ENCODE data around the gene REPIN1.

DNA sequence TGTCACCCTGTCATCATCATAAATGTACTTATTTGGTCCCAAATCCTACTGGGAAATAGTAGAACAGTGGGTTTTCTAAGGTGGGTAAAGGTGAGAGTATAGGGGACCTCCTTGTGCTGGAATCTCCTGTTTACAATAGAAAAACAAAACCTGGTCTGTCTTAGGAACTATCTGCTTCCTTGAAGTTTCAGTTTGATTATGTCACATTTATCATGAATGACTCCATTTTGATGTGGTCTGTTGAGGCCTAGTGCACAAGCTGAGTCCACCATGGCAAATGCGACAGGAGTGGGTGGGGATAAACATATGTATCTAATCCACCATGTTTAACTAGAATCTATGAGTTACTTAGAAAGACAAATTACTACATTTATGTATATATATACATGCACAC is 13.0 kb upstream of the REPIN1 start:
- TF ChIP-seq, protein P1, sequence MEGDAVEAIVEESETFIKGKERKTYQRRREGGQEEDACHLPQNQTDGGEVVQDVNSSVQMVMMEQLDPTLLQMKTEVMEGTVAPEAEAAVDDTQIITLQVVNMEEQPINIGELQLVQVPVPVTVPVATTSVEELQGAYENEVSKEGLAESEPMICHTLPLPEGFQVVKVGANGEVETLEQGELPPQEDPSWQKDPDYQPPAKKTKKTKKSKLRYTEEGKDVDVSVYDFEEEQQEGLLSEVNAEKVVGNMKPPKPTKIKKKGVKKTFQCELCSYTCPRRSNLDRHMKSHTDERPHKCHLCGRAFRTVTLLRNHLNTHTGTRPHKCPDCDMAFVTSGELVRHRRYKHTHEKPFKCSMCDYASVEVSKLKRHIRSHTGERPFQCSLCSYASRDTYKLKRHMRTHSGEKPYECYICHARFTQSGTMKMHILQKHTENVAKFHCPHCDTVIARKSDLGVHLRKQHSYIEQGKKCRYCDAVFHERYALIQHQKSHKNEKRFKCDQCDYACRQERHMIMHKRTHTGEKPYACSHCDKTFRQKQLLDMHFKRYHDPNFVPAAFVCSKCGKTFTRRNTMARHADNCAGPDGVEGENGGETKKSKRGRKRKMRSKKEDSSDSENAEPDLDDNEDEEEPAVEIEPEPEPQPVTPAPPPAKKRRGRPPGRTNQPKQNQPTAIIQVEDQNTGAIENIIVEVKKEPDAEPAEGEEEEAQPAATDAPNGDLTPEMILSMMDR (IDR thresholded peaks at IDR 0.05 in 4 of 5, conservative IDR thresholded peaks at IDR 0.05 in 1 of 5), result no peak
- no peak for TF ChIP-seq POLR2A (IDR thresholded peaks at IDR 0.05)

All from gastrocnemius medialis (tissue), 4 donors.